H1 (cell line): ENCODE data around the gene AIRE. TPM values are rescaled to one million over a fixed set of nuclear protein-coding genes. Genes with fewer than 3 reads are reported as not detected.

ENCODE experiments used
- ATF2 ChIP-seq: IDR thresholded peaks from 2 replicates; pipeline ENCODE4 v1.6.1; 2012; ENCODE audit warnings: low read length, inconsistent platforms
- CBX8 ChIP-seq: fragments of 300-800, 300-1000 bp; sonication (generic); IDR thresholded peaks from 2 replicates; pipeline ENCODE4 v1.7.1; 2016; ENCODE audit warnings: low read depth, low read length, borderline replicate concordance
- HDAC2 ChIP-seq, 2 experiments: fragments of 300-600 bp in 1 of 2; sonication (generic) in 1 of 2; IDR thresholded peaks; 2 replicates each; pipeline ENCODE4 v1.6.1; 2011 to 2012; ENCODE audit warnings: low read depth in 2 of 2, low read length in 2 of 2, mild to moderate bottlenecking in 2 of 2, moderate library complexity in 2 of 2, borderline replicate concordance in 1 of 2, inconsistent platforms in 1 of 2
- JUN ChIP-seq: IDR thresholded peaks from 2 replicates; pipeline ENCODE4 v1.6.1; 2011; ENCODE audit warnings: low read depth, mild to moderate bottlenecking, improper control_type of control experiment, low read length
- KDM1A ChIP-seq: fragments of 200-600, 300-600 bp; sonication (generic); IDR thresholded peaks from 2 replicates; pipeline ENCODE4 v1.7.1; 2016; ENCODE audit warnings: mild to moderate bottlenecking, low read length, borderline replicate concordance
- POLR2AphosphoS5 ChIP-seq: IDR thresholded peaks from 2 replicates; pipeline ENCODE4 v1.6.1; 2011; ENCODE audit warnings: low read depth, low read length
- RFX5 ChIP-seq: IDR thresholded peaks from 2 replicates; pipeline ENCODE4 v1.6.1; 2011; ENCODE audit warnings: low read depth, low read length, improper control_type of control experiment, borderline replicate concordance
- SIN3A ChIP-seq, 2 experiments: IDR thresholded peaks in 1 of 2; conservative IDR thresholded peaks in 1 of 2; 2 replicates each; pipeline ENCODE4 v1.6.1; 2011 to 2012; ENCODE audit warnings: low read length in 2 of 2, improper control_type of control experiment in 1 of 2, low read depth in 1 of 2, mild to moderate bottlenecking in 1 of 2
- SUZ12 ChIP-seq: fragments of 200-600 bp; sonication (generic); IDR thresholded peaks from 2 replicates; pipeline ENCODE4 v1.6.1; 2012; ENCODE audit warnings: mild to moderate bottlenecking, inconsistent platforms, low read length, moderate library complexity, mixed read lengths
- TAF1 ChIP-seq: IDR thresholded peaks from 2 replicates; pipeline ENCODE4 v1.6.1; 2011; ENCODE audit warnings: mild to moderate bottlenecking, low read depth, low read length
- polyA plus RNA-seq, 7 experiments: library from polyadenylated mRNA; depleted of rRNA in 3 of 7; stranded (reverse) in 5 of 7; unstranded in 2 of 7; fragments of >200 nt in 5 of 7; fragments of 200-250 nt in 2 of 7; gene quantifications; 1 replicate in 5 of 7; 2 replicates in 1 of 7; 4 replicates in 1 of 7; pipeline versions ENCODE4 v1.2.1 to v1.2.3, GENCODE V29; 2011 to 2013; ENCODE audit warnings: missing spikeins in 2 of 7, mixed read lengths in 2 of 7
- total RNA-seq: library from RNA; stranded (reverse); fragmentation: NEBNext Ultra II Directional; extraction: Animal tissue kit (Norgen Biotek cat#: 25700); gene quantifications from 2 replicates; pipeline ENCODE4 v1.2.1, GENCODE V29; 2021

AIRE gene
- total and polyA plus RNA-seq, 2 of the 8 experiments (the other 6 are each of a cell fraction or from before 2014, with no cell fraction given), result 0.09 TPM; not detected in 1

GRCh38 chr21:44279354-44280260 lies 6.1 kb upstream of the AIRE start (continued):
- no peak for TF ChIP-seq HDAC2 (IDR thresholded peaks at IDR 0.05; ENCODE audit: borderline replicate concordance in 1 of 2, low read depth in 2 of 2, low read length in 2 of 2)
- TF ChIP-seq TAF1, result no peak
- no peak for TF ChIP-seq ATF2
- TF ChIP-seq JUN, result no peak
- TF ChIP-seq CBX8, result no peak
- no peak for TF ChIP-seq SUZ12
- TF ChIP-seq POLR2AphosphoS5, result no peak
- TF ChIP-seq KDM1A, result no peak
- no peak for TF ChIP-seq RFX5
- TF ChIP-seq SIN3A (conservative IDR thresholded peaks at IDR 0.05 in 1 of 2, IDR thresholded peaks at IDR 0.05 in 1 of 2; ENCODE audit: low read depth in 1 of 2, low read length in 2 of 2), result no peak
- TF ChIP-seq, all 59 proteins: peak for 0
